ENCODE measurements around the gene EXTL1. TPM values are rescaled to one million over a fixed set of nuclear protein-coding genes. Genes with fewer than 3 reads are reported as not detected.
A peak's percentile ranks its signal among the peaks of the same experiment; 100 is the strongest.

The EXTL1 gene
- total RNA-seq, 1 donor from 2014 or later = not detected

GRCh38 chr1:25990702-25991395 lies 30.7 kb upstream of the EXTL1 start:
- intact Hi-C loops (cut with micrococcal nuclease) = no loop called here
- DNase-seq = peak; percentile 82
- Mint-ChIP-seq H3K27me3 (no peaks in the 10 kb centered on the region), H3K36me3 (ENCODE audit: low read depth) (peaks cover 12% of the 10 kb centered on the region), H3K4me1 (peaks cover 37% of the 10 kb centered on the region), H3K27ac (peak overlapping the region; percentile 80), H3K4me3 (peak overlapping the region; percentile 78), H3K9me3 (no peaks in the 10 kb centered on the region)

GRCh38 chr1:25991937-25992688 lies 29.5 kb upstream of the EXTL1 start:
- no peaks in the 10 kb centered on the region for H3K27me3 Mint-ChIP-seq
- DNase-seq = no peak
- peaks cover 39% of the 10 kb centered on the region for H3K4me1 Mint-ChIP-seq
- intact Hi-C loops (cut with micrococcal nuclease) = no loop called here
- no peaks in the 10 kb centered on the region for H3K9me3 Mint-ChIP-seq
- H3K27ac Mint-ChIP-seq = no peak overlapping the region
- no peak overlapping the region for H3K4me3 Mint-ChIP-seq
- H3K36me3 Mint-ChIP-seq (ENCODE audit: low read depth) = peaks cover 8% of the 10 kb centered on the region

- intact Hi-C loops (cut with micrococcal nuclease) = no loop called here
- H3K36me3 Mint-ChIP-seq (ENCODE audit: low read depth) = peaks cover 4% of the 10 kb centered on the region
- peaks cover 40% of the 10 kb centered on the region for H3K4me1 Mint-ChIP-seq
- no peak overlapping the region for H3K4me3 Mint-ChIP-seq
- H3K9me3 Mint-ChIP-seq = no peaks in the 10 kb centered on the region
- no peak for DNase-seq
- no peak overlapping the region for H3K27ac Mint-ChIP-seq
- H3K27me3 Mint-ChIP-seq = no peaks in the 10 kb centered on the region
Observed at GRCh38 chr1:25992689-25993171, 28.8 kb upstream of the EXTL1 start.

GRCh38 chr1:25993197-25993951 lies 28.2 kb upstream of the EXTL1 start:
- H3K27me3 Mint-ChIP-seq = peaks cover 2% of the 10 kb centered on the region

GRCh38 chr1:25994402-25995150 lies 27.0 kb upstream of the EXTL1 start:
- intact Hi-C loops (cut with micrococcal nuclease) = no loop called here
- Mint-ChIP-seq H3K27ac (no peak overlapping the region), H3K4me3 (no peak overlapping the region), H3K4me1 (peaks cover 40% of the 10 kb centered on the region), H3K36me3 (ENCODE audit: low read depth) (no peaks in the 10 kb centered on the region), H3K27me3 (peaks cover 2% of the 10 kb centered on the region), H3K9me3 (no peaks in the 10 kb centered on the region)
- no peak for DNase-seq

More at GRCh38 chr1:25993197-25993951, 28.2 kb upstream of the EXTL1 start:
- Mint-ChIP-seq H3K9me3 (no peaks in the 10 kb centered on the region), H3K4me3 (no peak overlapping the region), H3K36me3 (ENCODE audit: low read depth) (peaks cover under 1% of the 10 kb centered on the region), H3K4me1 (peaks cover 44% of the 10 kb centered on the region), H3K27ac (no peak overlapping the region)
- intact Hi-C loops (cut with micrococcal nuclease) = no loop called here
- DNase-seq = no peak

GRCh38 chr1:25996966-25997827 lies 24.4 kb upstream of the EXTL1 start:
- peak; percentile 74 for DNase-seq
- Mint-ChIP-seq H3K27me3 (peaks cover 2% of the 10 kb centered on the region), H3K27ac (peak overlapping the region; percentile 96), H3K4me3 (peak overlapping the region; percentile 92), H3K9me3 (no peaks in the 10 kb centered on the region), H3K4me1 (peaks cover 28% of the 10 kb centered on the region), H3K36me3 (ENCODE audit: low read depth) (no peaks in the 10 kb centered on the region)
- intact Hi-C loops (cut with micrococcal nuclease) = no loop called here

- H3K4me3 Mint-ChIP-seq = peak within 1 kb of the TSS; percentile 92
- intact Hi-C loops (cut with micrococcal nuclease) = loop anchor here (1.0 to 2.0 kb wide), 6 partner anchors 27 to 179 kb away; partner anchors contain the start of genes MTFR1L and PDIK1L
- peaks cover 22% of the 10 kb centered on the region for H3K4me1 Mint-ChIP-seq
- H3K9me3 Mint-ChIP-seq = no peaks in the 10 kb centered on the region
- H3K36me3 Mint-ChIP-seq (ENCODE audit: low read depth) = no peaks in the 10 kb centered on the region
- H3K27ac Mint-ChIP-seq = peak within 1 kb of the TSS; percentile 96
- DNase-seq = peak; percentile 99
- peaks cover 2% of the 10 kb centered on the region for H3K27me3 Mint-ChIP-seq
Observed at GRCh38 chr1:25997828-25998761, 23.5 kb upstream of the EXTL1 start, which contains the start of gene PAFAH2. Gene PAFAH2, minus strand, starts transcription at chr1:25998063. Its CDS starts 7,247 bp downstream, at chr1:25990816.

GRCh38 chr1:25999041-25999800 lies 22.4 kb upstream of the EXTL1 start:
- H3K36me3 Mint-ChIP-seq (ENCODE audit: low read depth) = no peaks in the 10 kb centered on the region
- intact Hi-C loops (cut with micrococcal nuclease) = loop anchor here (2.0 kb wide), 1 partner anchor 36 kb away; no protein-coding TSS in a partner anchor
- H3K4me1 Mint-ChIP-seq = peaks cover 20% of the 10 kb centered on the region
- no peaks in the 10 kb centered on the region for H3K9me3 Mint-ChIP-seq
- no peak overlapping the region for H3K4me3 Mint-ChIP-seq
- H3K27ac Mint-ChIP-seq = no peak overlapping the region
- peaks cover 8% of the 10 kb centered on the region for H3K27me3 Mint-ChIP-seq
- no peak for DNase-seq

- no peaks in the 10 kb centered on the region for H3K9me3 Mint-ChIP-seq
- peaks cover 10% of the 10 kb centered on the region for H3K4me1 Mint-ChIP-seq
- intact Hi-C loops (cut with micrococcal nuclease) = no loop called here
- H3K27ac Mint-ChIP-seq = no peak overlapping the region
- DNase-seq = no peak
- H3K27me3 Mint-ChIP-seq = peaks cover 16% of the 10 kb centered on the region
- no peak overlapping the region for H3K4me3 Mint-ChIP-seq
- H3K36me3 Mint-ChIP-seq (ENCODE audit: low read depth) = no peaks in the 10 kb centered on the region
Observed at GRCh38 chr1:26003262-26003661, 18.3 kb upstream of the EXTL1 start.

GRCh38 chr1:26003756-26004155 lies 17.8 kb upstream of the EXTL1 start:
- DNase-seq = no peak
- peaks cover 16% of the 10 kb centered on the region for H3K27me3 Mint-ChIP-seq
- H3K4me3 Mint-ChIP-seq = no peak overlapping the region
- H3K4me1 Mint-ChIP-seq = peaks cover 5% of the 10 kb centered on the region
- H3K36me3 Mint-ChIP-seq (ENCODE audit: low read depth) = no peaks in the 10 kb centered on the region
- no peak overlapping the region for H3K27ac Mint-ChIP-seq
- intact Hi-C loops (cut with micrococcal nuclease) = no loop called here
- H3K9me3 Mint-ChIP-seq = no peaks in the 10 kb centered on the region

GRCh38 chr1:26005434-26006105 lies 16.0 kb upstream of the EXTL1 start:
- H3K9me3 Mint-ChIP-seq = no peaks in the 10 kb centered on the region
- no peak for DNase-seq
- H3K4me3 Mint-ChIP-seq = no peak overlapping the region
- peaks cover 5% of the 10 kb centered on the region for H3K4me1 Mint-ChIP-seq
- H3K27ac Mint-ChIP-seq = no peak overlapping the region
- H3K36me3 Mint-ChIP-seq (ENCODE audit: low read depth) = no peaks in the 10 kb centered on the region
- H3K27me3 Mint-ChIP-seq = peaks cover 16% of the 10 kb centered on the region
- intact Hi-C loops (cut with micrococcal nuclease) = no loop called here

Measured in activated CD4-positive, alpha-beta T cell treated with anti-CD3 and anti-CD28 coated beads, Interleukin-2, amount 10 ng/mL, durations not matched to agents 24 days and 14 days (primary cell).